ENCODE results near the gene RMDN2. TPM values are rescaled to one million over a fixed set of nuclear protein-coding genes. Genes with fewer than 3 reads are reported as not detected.

The RMDN2 gene
- total and polyA plus RNA-seq, 5 donors from 2014 or later, result 1.3 to 3.2 (median 1.7) TPM

- DNase-seq, result no peak
- Histone ChIP-seq H3K27me3 (ENCODE audit: control insufficient read depth, insufficient read depth, low read length) (peaks cover 3% of the 10 kb centered on the region), H3K27ac (ENCODE audit: insufficient read depth, low read length, poor library complexity, severe bottlenecking) (no peak overlapping the region), H3K9me3 (ENCODE audit: control insufficient read depth in 2 of 2, low read length in 2 of 2) (no peaks in the 10 kb centered on the region), H3K4me3 (ENCODE audit: low read depth, low read length) (no peak overlapping the region), H3K36me3 (ENCODE audit: control insufficient read depth, insufficient read depth, low read length) (no peaks in the 10 kb centered on the region), H3K4me1 (ENCODE audit: control insufficient read depth, insufficient read depth, low read length, poor library complexity, severe bottlenecking) (no peaks in the 10 kb centered on the region)
- Mint-ChIP-seq H3K27me3 (peaks cover 18% of the 10 kb centered on the region), H3K36me3 (no peaks in the 10 kb centered on the region), H3K27ac (no peak overlapping the region), H3K4me3 (no peak overlapping the region), H3K9me3 (peaks cover 0 to 3% (median 0%) of the 10 kb centered on the region in 7 donors), H3K4me1 (no peaks in the 10 kb centered on the region)
- no peak for ATAC-seq (ENCODE audit: low read depth in 2 of 2)
These were observed 139.9 kb downstream of the RMDN2 start for GRCh38 chr2:38064801-38065501.

DNA sequence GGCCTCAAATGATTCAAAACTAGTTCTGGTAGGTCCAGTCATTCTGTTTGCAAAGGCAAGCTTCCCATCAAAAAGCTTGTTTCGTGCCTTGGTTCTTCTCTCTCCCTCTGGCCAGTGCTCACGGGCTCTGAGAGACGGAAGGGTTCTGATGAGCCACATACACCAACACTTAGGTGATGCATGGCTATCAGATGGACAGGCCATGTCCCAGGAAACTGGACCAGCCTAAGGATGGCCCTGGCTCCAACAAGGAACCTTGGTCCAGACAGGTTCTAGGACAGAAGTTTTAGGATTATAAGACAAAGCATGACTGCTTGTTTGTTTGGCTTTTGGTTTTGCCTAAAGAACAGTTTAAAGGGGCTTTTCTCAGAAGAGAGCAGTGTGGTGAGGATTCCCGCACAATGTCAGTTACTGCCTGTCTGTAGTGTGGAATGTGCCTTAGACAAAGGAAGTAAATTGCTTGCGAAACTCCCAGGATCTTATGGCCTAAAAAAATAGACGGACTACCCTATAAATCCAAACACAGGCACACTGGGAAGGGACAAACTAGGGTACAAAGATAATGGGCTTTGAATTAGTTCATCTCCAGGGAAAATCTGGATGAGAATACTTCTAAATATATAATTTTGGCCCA, 140.5 kb downstream of the RMDN2 start:
- Histone ChIP-seq H3K27ac (ENCODE audit: insufficient read depth, low read length, poor library complexity, severe bottlenecking) (no peak overlapping the region), H3K36me3 (ENCODE audit: control insufficient read depth, insufficient read depth, low read length) (no peaks in the 10 kb centered on the region)
- no peaks in the 10 kb centered on the region for H3K4me1 Mint-ChIP-seq

GRCh38 chr2:38066421-38067115, 141.5 kb downstream of the RMDN2 start:
- no peaks in the 10 kb centered on the region for H3K36me3 Mint-ChIP-seq
- H3K9me3 ChIP-seq (ENCODE audit: control insufficient read depth in 2 of 2, low read length in 2 of 2), result no peaks in the 10 kb centered on the region
- H3K9me3 Mint-ChIP-seq, result peaks cover 0 to 3% (median 0%) of the 10 kb centered on the region in 7 donors
- H3K27ac Mint-ChIP-seq, result no peak overlapping the region
- H3K4me3 ChIP-seq (ENCODE audit: low read depth, low read length), result no peak overlapping the region
- no peak overlapping the region for H3K4me3 Mint-ChIP-seq
- ATAC-seq (ENCODE audit: low read depth in 2 of 2) (no peak), DNase-seq (no peak)
- H3K4me1 ChIP-seq (ENCODE audit: control insufficient read depth, insufficient read depth, low read length, poor library complexity, severe bottlenecking), result no peaks in the 10 kb centered on the region
- H3K4me1 Mint-ChIP-seq, result no peaks in the 10 kb centered on the region
- H3K27ac ChIP-seq (ENCODE audit: insufficient read depth, low read length, poor library complexity, severe bottlenecking), result no peak overlapping the region
- H3K36me3 ChIP-seq (ENCODE audit: control insufficient read depth, insufficient read depth, low read length), result no peaks in the 10 kb centered on the region
- peaks cover 13% of the 10 kb centered on the region for H3K27me3 ChIP-seq (ENCODE audit: control insufficient read depth, insufficient read depth, low read length)
- peaks cover 22% of the 10 kb centered on the region for H3K27me3 Mint-ChIP-seq

More for the DNA sequence above, 140.5 kb downstream of the RMDN2 start:
- no peak for ATAC-seq (ENCODE audit: low read depth in 2 of 2)
- Mint-ChIP-seq H3K4me3 (no peak overlapping the region), H3K36me3 (no peaks in the 10 kb centered on the region), H3K9me3 (peaks cover 0 to 3% (median 0%) of the 10 kb centered on the region in 7 donors), H3K27me3 (peaks cover 22% of the 10 kb centered on the region), H3K27ac (no peak overlapping the region)
- Histone ChIP-seq H3K9me3 (ENCODE audit: control insufficient read depth in 2 of 2, low read length in 2 of 2) (no peaks in the 10 kb centered on the region), H3K4me3 (ENCODE audit: low read depth, low read length) (no peak overlapping the region), H3K27me3 (ENCODE audit: control insufficient read depth, insufficient read depth, low read length) (peaks cover 7% of the 10 kb centered on the region), H3K4me1 (ENCODE audit: control insufficient read depth, insufficient read depth, low read length, poor library complexity, severe bottlenecking) (no peaks in the 10 kb centered on the region)
- DNase-seq, result no peak

Other genes starting within 250 kb of the RMDN2 start
- not detected for gene CYP1B1, start 150.9 kb downstream of the RMDN2 start, total RNA-seq
- under 1 TPM in 3 of 4 donors, not detected in 1; 0.09 to 0.36 (median 0.10) TPM for gene CYP1B1, start 150.9 kb downstream of the RMDN2 start, polyA plus RNA-seq